ENCODE measurements around the gene PHETA1.

Gene PHETA1, protein sequence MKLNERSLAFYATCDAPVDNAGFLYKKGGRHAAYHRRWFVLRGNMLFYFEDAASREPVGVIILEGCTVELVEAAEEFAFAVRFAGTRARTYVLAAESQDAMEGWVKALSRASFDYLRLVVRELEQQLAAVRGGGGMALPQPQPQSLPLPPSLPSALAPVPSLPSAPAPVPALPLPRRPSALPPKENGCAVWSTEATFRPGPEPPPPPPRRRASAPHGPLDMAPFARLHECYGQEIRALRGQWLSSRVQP

DNA sequence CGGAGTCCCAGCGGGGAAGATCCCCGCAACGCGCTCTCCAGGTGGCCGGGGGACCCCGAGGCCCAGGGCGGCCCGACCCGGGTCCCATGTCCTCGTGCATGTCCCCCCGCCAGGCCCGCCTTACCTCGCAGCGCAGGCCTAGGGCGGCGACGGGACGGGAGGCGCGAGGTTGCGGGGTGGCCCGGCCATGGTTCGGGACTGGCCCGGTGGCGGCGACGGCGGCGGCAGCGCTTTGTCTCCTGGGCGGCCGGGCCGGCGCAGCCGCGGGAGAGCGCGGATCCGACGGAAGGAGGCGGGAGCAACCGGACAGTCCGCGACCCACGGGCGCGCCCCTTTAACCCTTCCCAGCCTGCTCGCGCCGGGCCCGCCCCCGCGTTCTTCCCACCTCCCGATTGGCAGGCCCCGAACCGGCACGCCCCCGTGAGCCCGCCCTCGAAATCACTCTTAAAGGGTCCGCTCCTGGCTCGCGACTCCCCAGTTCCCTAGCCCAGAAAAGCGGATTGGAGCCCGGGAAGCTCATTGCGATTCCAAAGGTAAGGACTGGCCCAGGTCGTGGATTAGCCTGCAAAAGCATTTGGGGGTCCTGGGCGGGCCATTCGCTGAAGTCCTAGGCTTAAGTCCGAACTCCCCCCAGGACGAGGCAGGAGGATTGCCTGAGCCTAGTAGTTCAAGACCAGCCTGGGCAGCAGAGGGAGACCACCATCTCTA, at the start of gene PHETA1:
Gene PHETA1 (minus strand): TSS at position 308 of the 708 bp plus-strand sequence. CDS start 5,668 bp downstream, outside the sequence.
- DNase-seq: peak; percentile 77

DNA sequence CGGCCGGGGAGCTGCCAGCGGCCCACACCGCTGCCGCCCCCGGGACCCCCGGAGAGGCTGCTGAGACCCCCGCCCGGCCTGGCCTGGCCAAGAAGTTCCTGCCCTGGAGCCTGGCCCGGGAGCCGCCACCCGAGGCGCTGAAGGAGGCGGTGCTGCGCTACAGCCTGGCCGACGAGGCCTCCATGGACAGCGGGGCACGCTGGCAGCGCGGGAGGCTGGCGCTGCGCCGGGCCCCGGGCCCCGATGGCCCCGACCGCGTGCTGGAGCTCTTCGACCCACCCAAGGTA, 49.6 kb upstream of the PHETA1 start:
- no peak for DNase-seq

DNA sequence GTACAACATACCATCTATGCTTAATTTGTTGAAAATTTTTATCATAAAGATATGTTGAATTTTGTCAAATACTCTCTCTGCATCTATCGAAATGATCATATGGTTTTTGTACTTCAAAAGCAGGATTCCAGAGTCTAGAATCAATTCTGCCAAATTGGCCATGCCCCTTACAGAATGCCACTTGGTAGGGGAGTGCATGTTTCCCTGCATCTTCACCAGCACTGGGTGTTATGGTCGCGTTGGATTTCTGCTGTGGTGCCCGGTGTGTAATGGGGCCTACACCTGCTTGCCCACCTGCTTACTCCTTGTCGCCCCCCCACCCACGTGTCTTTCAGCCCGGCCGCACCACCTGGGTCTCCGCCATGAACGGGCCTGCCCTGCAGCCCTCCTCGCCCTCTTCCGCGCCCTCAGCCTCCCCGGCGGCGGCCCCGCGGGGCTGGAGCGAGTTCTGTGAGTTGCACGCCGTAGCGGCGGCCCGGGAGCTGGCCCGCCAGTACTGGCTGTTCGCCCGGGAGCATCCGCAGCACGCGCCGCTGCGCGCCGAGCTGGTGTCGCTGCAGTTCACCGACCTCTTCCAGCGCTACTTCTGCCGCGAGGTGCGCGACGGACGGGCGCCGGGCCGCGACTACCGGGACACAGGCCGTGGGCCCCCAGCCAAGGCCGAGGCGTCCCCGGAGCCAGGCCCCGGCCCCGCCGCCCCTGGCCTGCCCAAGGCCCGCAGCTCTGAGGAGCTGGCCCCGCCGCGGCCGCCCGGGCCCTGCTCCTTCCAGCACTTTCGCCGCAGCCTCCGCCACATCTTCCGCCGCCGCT, 49.1 kb upstream of the PHETA1 start:
- no peak for DNase-seq

DNA sequence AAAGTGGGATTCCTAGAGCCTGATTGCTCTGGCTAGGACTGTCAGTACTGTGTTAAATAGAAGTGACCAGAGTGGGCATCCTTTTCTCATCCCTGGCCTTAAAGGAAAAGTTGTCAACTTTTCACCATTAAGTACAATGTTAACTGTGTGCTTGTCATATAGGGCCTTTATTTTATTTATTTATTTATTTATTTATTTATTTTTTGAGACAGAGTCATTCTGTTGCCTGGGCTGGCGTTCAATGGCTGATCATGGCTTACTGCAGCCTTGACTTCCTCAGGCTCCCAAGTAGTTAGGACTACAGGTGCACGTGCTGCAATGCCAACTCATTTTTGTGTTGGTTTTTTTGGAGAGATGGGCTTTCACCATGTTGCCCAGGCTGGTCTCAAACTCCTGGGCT, 48.4 kb upstream of the PHETA1 start:
- no peak for DNase-seq

DNA sequence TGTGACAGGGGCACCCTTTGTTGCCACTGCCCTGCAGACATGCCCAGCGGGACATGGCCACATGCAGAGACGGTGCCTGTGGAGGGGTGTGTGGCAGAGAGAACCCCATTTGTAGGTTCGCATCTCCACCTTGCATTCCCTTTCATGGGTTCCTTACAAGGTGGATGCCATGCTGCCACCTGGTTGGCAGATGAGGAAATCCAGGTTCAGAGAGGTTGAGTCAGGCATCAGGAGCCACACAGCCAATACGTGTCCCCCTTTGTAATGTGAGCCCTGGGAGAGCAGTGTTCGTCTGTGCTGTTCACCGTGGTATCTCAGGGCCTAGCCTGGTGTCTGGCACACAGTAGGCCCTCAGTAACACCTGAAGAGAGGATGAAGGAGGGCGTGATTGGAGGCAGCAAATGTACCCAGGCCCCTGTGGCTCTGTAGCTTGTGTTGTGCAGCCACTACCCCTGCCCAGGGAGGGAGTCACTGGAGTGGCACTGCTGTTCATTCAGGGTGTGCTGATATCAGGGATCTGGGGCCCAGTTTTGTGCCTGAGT, 45.9 kb upstream of the PHETA1 start:
- no peak for DNase-seq

DNA sequence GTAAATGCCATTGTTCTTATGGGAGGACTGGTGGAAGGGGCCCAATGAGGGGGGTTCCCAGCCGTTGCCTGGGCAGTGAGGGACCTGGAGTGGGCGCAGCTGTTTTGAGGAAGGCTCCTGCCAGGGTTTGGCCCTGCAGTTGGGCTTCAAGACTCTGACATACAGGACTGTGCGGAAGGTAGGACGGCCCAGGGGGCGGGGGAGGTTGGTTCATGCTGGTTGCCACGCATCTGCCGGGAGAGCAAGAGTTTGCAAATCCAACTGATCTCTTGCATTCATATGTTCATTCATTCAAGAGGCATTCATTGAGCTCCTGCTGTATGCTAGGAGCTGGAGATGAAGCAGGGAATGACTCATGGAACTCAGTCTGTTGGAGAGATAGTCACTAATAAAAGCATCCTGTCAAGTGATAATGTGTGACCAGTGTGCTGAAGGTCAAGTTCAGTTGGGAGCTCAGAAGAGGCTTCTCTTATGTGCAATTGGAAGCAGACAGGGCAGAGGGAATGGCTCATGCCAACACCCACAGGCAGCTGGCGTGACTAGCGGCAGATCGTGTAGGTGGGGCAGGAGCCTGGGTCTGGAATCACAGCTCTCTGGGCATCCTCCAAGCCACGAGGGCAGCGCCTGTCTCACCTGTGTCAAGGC, 44.7 kb upstream of the PHETA1 start:
- DNase-seq: no peak

DNA sequence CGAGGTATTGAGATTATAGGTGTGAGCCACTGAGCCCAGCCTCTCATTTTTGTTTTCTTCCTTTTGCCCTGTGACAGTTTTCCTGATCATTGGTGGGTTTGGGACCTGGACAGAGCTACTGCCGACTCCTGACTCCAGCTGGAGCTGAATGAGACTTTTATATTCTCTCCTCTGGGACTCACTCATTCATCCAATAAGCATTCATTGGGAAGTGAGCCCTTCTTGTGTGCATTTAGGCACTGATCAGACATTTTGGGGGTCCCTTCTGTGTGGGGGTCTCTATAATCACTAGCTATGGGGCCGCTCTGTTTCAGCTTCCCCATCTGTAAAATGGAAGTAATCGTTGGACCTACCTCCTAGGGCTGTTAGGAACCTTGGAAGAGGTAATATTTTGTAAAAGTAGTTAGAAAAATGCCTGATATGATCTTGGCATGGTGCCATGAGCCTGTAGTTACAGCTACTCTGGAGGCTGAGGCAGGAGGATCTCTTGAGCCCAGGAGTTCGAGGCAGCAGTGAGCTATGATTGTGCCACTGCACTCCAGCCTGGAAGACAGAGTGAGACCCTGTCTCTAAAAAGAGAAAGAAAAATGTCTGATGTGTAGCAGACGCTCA, 44.0 kb upstream of the PHETA1 start:
- DNase-seq: no peak

DNA sequence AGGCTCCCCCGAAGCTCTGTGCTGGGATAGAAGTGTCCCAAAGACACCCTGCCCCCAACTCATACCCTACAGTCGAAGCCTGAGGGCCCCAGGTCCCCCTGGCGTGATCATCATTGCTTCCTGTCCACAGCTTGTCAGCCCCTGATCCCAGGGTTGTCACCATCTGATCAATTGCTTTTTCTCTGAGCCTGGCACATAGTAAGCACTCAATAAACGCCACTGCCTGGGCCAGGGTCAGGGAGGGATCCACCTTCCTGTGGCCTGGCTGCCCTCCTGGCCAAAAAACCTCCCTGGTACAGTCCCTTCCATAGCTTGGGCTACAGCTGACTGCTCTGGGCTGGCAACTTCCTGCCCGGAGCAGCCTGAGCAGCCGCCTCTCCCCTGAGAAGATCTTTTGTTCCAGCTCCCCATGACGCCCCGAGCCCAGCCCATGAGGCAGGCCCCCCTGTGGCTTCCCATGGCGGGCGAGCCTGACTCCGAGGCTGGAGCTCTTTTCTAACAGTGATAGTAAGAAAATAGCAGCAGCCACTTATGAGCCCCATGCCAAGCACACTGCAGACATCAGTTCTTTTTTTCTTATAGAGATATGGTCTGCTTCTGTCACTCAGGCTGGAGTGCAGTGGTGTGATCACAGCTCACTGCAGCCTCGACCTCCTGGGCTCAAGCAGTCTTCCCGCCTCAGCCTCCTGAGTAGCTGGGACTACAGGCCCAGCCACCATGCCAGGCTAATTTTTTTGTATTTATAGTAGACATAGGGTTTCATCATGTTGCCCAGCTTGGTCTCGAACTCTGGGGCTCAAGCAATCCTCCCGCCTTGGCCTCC, 43.3 kb upstream of the PHETA1 start:
- DNase-seq: no peak

DNA sequence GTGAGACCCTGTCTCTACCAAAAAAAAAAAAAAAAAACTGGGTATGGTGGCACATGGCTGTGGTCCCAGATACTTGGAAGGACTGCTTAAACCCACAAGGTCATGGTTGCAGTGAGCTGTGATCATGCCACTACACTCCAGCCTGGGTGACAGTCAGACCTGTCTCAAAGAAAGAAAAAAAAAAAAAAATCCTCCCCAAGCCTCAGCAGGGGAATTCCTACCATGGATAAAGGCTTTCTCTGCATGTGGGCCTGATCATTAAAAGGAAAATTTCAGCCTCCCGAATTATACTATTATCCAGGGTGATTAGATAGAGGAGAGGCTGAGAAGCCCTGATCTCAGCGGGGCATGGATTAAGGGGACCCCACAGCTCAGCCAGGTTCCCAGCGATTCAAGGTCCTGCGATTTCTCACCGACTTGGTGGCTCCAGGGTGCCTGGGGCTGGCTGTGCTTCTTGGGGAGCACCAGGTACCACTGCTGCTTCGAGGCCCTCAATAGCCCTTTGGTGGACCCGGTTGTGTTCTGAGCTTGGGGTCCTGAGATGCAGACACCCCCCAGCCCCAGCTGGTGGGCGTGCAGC, 42.4 kb upstream of the PHETA1 start:
- no peak for DNase-seq

DNA sequence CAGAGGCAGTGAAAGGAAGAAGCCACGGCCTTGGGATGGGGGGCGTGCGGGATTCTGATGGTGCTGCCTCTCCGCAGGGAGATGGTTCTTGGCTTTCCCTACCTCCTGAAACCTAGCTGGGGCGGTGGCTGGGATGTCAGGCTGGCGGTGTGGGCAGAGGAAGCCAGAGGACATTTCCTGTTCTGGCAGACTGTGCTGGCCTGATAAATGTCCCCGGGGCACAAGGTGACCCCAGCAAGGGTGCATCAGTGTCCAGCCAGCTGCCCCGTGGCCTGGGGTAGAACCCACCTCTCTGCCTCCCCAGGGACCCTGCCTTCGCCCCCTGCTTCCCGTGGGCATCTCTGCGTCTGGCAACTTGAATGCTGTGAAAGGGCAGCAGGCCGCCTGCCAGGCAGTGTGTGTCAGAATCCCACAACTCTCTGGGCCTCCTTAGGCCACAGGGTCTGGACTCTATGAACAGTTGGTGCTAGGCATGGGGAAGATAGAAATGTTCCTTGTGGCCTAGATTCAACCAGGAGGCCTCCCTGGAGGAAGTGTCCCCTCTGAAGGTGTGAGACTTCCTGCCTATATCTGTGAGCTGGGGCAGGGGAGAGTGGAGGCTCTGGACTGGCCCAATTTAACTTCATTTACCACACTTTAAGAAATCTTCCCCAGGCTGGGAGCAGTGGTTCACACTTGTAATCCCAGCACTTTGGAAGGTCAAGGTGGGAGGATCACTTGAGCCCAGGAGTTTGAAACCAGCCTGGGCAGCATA, 41.7 kb upstream of the PHETA1 start:
- DNase-seq: no peak

DNA sequence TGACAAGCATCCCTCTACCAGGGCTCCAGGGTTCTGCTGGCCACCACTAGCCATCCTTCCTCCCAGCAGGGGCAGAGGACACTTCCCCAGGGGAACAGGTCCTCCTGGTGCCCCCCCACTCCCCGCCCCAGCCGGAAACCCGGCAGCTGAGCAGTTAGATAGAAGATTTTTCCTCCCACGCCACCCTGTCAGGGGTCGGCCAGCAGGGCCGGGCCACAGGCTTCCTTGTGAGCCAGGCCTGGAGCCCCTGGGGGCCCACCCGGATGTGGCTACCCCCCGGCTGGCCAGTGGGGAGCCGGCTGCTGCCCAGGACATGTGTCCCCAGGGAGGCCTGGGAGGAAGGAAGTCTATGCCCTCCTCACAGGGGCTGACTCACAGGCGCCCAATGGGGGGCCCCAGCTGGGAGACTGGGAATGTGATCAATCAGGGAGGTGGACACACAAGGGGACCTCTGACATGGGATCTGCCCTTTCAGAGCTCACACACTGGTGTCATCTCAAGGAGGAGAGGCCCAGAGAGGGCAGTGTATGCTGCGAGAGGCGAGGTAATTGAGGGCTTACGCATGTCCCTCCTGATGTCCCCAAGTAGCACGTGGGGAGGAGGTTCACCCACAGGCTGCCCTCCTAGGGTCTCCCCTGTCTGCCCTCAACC, 41.0 kb upstream of the PHETA1 start:
- no peak for DNase-seq

DNA sequence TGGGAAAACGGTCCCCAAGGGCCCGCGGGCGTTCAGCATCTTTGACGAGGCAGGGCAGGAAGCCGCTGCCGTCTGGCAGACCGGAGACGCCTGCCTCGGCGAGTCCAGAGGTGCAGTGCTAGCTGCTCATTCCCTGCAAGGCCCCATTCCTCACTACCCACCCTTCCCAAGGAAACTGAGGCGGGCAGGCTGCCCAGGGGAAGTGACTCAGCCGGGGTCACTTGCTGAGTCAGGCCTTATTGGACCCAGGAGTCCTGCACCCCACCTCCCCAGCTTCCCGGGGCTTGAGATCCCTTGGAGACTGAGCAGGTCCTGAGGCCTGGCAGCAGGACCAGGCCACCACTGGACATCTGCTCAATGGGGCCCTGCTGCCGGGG, 40.5 kb upstream of the PHETA1 start:
- DNase-seq: no peak

DNA sequence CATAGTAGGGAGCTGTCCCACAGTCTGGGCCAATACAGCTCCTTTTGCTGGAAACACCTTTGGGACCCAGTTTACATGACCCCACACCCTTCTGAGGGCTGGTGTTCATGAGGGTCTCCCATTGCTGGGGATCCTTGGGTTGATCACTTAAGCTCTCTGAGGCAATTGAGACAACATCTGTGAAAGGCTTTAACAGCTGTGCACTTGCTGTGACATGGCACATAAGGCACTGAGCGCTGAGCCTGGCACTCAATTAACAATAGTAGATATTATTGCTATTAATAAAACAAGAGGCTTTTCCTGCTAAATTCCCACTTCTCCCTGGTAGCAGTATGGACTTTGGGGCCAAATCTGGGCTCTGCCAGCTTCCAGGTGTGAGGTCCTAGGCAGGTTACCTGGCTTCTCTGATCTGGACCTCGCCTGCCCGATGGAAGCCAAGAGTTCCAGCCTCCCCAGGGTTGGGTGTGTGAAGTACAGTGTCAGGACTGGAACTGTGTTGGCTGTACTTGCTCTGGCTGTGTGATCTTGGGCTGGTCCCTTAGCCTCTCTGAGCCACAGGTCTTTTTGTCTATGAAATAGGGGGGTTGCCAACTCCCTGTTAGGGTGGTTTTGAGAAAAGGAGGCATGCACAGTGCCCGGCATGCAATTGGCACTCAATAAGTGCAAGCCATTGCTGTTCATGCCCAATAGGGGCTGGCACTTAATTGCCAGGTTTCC, 39.9 kb upstream of the PHETA1 start:
- DNase-seq: no peak

DNA sequence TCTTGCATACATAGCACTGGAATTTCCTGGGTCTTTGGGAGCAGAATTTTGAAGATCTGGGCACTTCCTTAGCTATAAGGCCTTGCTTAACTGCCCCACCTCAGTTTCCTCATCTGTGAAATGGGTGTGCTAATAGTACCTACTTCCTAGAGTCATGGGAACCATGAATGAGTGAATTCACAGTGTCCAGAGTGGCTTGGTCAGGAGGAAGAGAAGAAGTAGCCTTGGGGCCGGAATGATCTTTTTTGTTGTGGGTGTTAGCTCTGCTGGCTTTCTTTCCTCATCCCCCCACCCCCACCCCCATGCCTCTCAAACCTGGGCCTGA, 39.2 kb upstream of the PHETA1 start:
- no peak for DNase-seq

DNA sequence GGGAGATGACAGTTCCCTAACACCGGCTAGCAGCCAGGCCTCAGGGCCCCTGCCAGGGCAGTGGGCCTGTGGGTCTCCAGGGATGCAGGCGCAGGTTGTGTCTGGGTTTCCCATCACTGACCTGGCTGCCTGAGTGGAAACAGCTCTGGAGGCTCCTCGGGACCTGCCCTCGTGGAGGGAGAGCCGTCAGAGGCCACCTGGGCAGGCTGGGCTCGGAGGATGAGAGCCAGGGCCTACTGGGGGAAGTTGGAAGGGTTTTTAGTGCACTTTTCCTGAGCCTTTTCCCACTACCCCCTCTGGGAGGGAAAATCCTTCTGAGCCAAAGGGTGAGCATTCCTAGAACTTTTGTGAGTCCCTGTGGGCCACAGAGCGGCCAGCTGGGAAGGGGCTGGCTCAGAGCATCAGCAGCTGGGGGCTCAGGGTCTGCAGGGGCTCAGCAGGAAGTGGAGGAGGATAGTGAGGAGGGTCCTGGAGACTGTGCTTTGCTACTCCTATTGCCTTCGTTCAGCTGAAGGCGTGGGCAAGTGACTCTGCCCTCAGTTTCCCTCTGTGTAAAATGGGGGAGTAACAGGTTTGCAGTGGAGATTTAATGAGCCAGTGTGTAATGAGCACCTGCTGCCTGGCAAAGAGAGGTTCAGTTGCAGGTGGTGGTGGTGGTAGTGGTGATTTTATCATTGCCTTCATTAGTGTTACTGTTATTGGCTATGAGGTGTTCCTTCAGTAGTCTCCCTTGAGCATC, 38.7 kb upstream of the PHETA1 start:
- DNase-seq: peak; percentile 35

DNA sequence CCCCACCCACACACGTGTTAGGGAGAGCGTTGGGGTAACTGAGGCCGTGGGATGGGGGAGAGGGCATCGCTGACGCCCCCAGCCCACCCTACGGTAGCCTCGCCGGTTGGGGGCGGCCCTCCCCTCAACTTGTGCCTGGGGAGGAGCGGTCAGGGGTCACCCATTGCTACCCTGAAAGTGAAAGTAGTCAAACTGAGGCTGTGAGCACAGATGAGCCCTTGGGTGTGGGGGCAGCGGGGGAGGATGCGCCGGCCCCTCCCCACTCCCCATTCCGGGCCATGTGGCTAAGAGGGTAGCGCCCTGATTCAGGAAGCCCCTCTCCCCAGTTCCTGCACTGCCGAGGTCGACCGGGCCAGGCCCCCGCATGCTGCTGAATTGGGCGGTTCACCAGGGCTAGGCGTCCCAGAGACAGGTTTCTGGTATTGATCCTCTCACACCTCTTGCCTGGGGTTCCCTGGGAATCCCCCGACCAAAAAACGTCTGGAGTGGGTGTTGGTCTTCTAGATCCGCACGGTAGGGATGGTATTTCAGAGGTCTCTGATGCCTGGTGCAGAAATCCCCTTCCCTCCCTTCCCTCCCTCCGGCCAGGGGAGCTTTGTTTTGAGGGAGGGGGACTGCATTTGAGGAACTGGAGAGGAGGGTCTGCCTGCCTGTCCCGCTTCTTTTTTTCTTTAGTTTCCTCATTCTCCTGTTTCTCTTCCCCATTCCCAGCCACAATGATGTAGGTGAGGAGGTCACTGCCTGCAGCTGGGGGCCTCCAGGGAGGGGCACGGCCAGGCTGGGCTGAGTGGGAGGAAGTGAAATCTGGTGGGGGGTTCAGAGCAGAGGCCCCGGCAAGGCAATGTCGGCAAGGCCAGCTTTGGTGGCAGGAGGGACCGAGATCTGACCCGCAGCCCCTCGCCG, 37.8 kb upstream of the PHETA1 start:
- peak; percentile 57 for DNase-seq

DNA sequence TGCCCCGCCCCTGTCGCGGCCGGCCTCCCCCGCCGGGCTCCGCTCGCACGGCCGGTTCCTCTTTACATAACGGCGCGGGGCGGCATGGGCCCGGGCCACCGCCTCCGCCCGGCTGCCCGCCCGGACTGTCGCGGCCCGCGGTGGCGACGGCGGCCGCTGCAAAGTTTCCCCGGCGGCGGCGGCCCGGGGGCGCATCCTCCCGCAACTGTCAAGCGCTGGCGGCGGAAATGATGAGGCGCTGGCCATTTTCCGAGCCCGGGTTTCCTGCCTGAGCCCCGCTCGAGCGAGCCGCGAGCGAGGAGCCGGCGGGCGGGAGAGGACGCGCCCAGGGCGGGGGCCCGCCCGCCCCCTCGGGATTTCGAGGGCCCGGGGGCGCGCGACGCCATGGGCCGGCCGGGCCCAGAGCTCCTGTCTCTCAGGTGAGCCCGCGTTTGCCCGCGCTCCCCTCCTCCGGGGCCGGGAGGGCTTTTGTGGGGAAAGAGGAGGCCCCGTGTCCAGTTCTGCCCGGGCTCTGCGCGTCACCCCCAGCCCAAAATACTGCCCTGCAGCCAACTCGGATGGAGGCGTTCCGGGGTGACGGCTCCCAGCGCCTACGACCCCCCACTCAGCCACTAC, 37.1 kb upstream of the PHETA1 start, which contains the start of gene SH2B3:
Gene SH2B3 (plus strand): TSS at position 65 of the 615 bp plus-strand sequence. CDS start 12,223 bp downstream, outside the sequence.
- no peak for DNase-seq

All from activated T-cell treated with anti-CD3 and anti-CD28 coated beads, Interleukin-2, amount 50 U/mL, for 1 hour (primary cell).